H1 (cell line): Measurements from ENCODE around the gene NR3C2. TPM values are rescaled to one million over a fixed set of nuclear protein-coding genes. Genes with fewer than 3 reads are reported as not detected.

ENCODE experiments used
- CTCF ChIA-PET: fragments of 300-600 bp; sonication (Branson Sonifier 250); formaldehyde crosslinking; loops from one replicate; lab custom pipeline; 2021; ENCODE audit not compliant: partially characterized antibody; lab: Charles Lee
- POLR2A ChIA-PET: fragments of 300-600 bp; sonication (Branson Sonifier 250); formaldehyde crosslinking; loops from one replicate; lab custom pipeline; 2021; ENCODE audit warnings: inconsistent platforms; ENCODE audit not compliant: partially characterized antibody; lab: Charles Lee
- DNase-seq, 2 experiments: peaks; one replicate each; pipeline versions ENCODE4 v3.0.0 to v3.0.0-alpha.2; 2010 to 2022; ENCODE audit warnings: low spot score in 2 of 2, low read depth in 1 of 2, mixed read lengths in 1 of 2
- FAIRE-seq: peaks from 2 replicates; lab custom pipeline; 2011; peaks lifted over from hg19 to GRCh38; lab: Jason Lieb, UNC
- H2AFZ ChIP-seq: 2 replicates; pipeline ENCODE4 v1.8.1; 2012; ENCODE audit warnings: low read length, inconsistent platforms
- H2AK5ac ChIP-seq: 2 replicates; pipeline ENCODE4 v1.6.1; 2013; ENCODE audit warnings: low read depth, low read length
- H2BK120ac ChIP-seq: replicated peaks from 2 replicates; pipeline ENCODE3; 2013; ENCODE audit warnings: low read depth, low read length, inconsistent platforms
- H2BK12ac ChIP-seq: 2 replicates; pipeline ENCODE4 v1.6.1; 2013; ENCODE audit warnings: low read depth, low read length
- H2BK15ac ChIP-seq: 2 replicates; pipeline ENCODE4 v1.6.1; 2013; ENCODE audit warnings: low read length
- H2BK20ac ChIP-seq: 2 replicates; pipeline ENCODE4 v1.6.1; 2013; ENCODE audit warnings: low read length
- H2BK5ac ChIP-seq: 2 replicates; pipeline ENCODE4 v1.6.1; 2013; ENCODE audit warnings: low read depth, low read length
- H3K14ac ChIP-seq: 2 replicates; pipeline ENCODE4 v1.6.1; 2013; ENCODE audit warnings: inconsistent platforms; ENCODE audit not compliant: insufficient read length
- H3K18ac ChIP-seq: 2 replicates; pipeline ENCODE4 v1.6.1; 2013; ENCODE audit warnings: low read length; ENCODE audit errors: extremely low read depth
- H3K23ac ChIP-seq: 2 replicates; pipeline ENCODE4 v1.6.1; 2013; ENCODE audit warnings: inconsistent platforms; ENCODE audit not compliant: insufficient read length
- H3K23me2 ChIP-seq: 2 replicates; pipeline ENCODE4 v1.6.1; 2013; ENCODE audit warnings: low read depth, low read length
- H3K27ac ChIP-seq: 2 replicates; pipeline ENCODE4 v1.6.1; 2011; ENCODE audit warnings: low read depth, low read length, inconsistent platforms
- H3K27me3 ChIP-seq, 4 experiments: replicated peaks in 1 of 4; 1 replicate in 1 of 4; 2 replicates in 3 of 4; pipeline versions ENCODE4 v1.6.1 to v1.8.1; 2011 to 2013; ENCODE audit warnings: low read length in 3 of 4, mild to moderate bottlenecking in 3 of 4, inconsistent platforms in 2 of 4, mixed read lengths in 2 of 4, moderate library complexity in 1 of 4; ENCODE audit not compliant: control insufficient read depth in 3 of 4, insufficient read depth in 3 of 4; ENCODE audit errors: extremely low read depth in 1 of 4
- H3K36me3 ChIP-seq, 4 experiments: 2 replicates each; pipeline versions ENCODE4 v1.6.1 to v1.8.1; 2011 to 2013; ENCODE audit warnings: mild to moderate bottlenecking in 4 of 4, low read length in 3 of 4, moderate library complexity in 2 of 4, control low read depth in 1 of 4, inconsistent platforms in 1 of 4; ENCODE audit not compliant: insufficient read depth in 4 of 4, control insufficient read depth in 2 of 4
- H3K4ac ChIP-seq: replicated peaks from 2 replicates; pipeline ENCODE3; 2013; ENCODE audit warnings: low read length, low read depth, mixed read lengths, inconsistent platforms; ENCODE audit not compliant: insufficient read length
- H3K4me1 ChIP-seq, 4 experiments: replicated peaks in 1 of 4; 1 replicate in 1 of 4; 2 replicates in 3 of 4; pipeline versions ENCODE4 v1.6.1 to v1.8.1; 2011 to 2013; ENCODE audit warnings: low read length in 3 of 4, inconsistent platforms in 2 of 4, mixed read lengths in 1 of 4; ENCODE audit not compliant: insufficient read depth in 4 of 4, control insufficient read depth in 3 of 4
- H3K4me2 ChIP-seq, 2 experiments: 2 replicates each; pipeline versions ENCODE4 v1.6.1 to v1.8.1; 2011 to 2013; ENCODE audit warnings: low read depth in 2 of 2, low read length in 2 of 2, control low read depth in 1 of 2, inconsistent platforms in 1 of 2, mild to moderate bottlenecking in 1 of 2; ENCODE audit not compliant: insufficient read depth in 1 of 2
- H3K4me3 ChIP-seq, 4 experiments: fragments of 200-600, 300-600 bp in 1 of 4; sonication (generic), shearing (Covaris generic), sonication (Bioruptor Twin) in 1 of 4; 2 replicates each; pipeline versions ENCODE4 v1.5.1 to v1.8.1; 2011 to 2016; ENCODE audit warnings: low read length in 4 of 4, low read depth in 3 of 4, control low read depth in 2 of 4, inconsistent platforms in 2 of 4, mild to moderate bottlenecking in 2 of 4, mixed read lengths in 1 of 4, moderate library complexity in 1 of 4; ENCODE audit not compliant: insufficient read depth in 2 of 4; ENCODE audit errors: extremely low read depth in 1 of 4
- H3K56ac ChIP-seq: replicated peaks from 2 replicates; pipeline ENCODE3; 2013; ENCODE audit warnings: low read depth, mild to moderate bottlenecking, mixed read lengths, low read length, inconsistent platforms; ENCODE audit not compliant: insufficient read length
- H3K79me1 ChIP-seq: 2 replicates; pipeline ENCODE4 v1.6.1; 2013; ENCODE audit warnings: low read depth, low read length, control low read depth
- H3K79me2 ChIP-seq, 2 experiments: 2 replicates each; pipeline versions ENCODE4 v1.6.1 to v1.8.1; 2012 to 2013; ENCODE audit warnings: low read length in 2 of 2, mild to moderate bottlenecking in 2 of 2, inconsistent platforms in 1 of 2; ENCODE audit not compliant: insufficient read depth in 2 of 2, control insufficient read depth in 1 of 2
- H3K9ac ChIP-seq, 4 experiments: replicated peaks in 1 of 4; 1 replicate in 1 of 4; 2 replicates in 3 of 4; pipeline versions ENCODE4 v1.6.1 to v1.8.1; 2011 to 2013; ENCODE audit warnings: low read depth in 3 of 4, low read length in 3 of 4, control low read depth in 2 of 4, mild to moderate bottlenecking in 2 of 4, moderate library complexity in 2 of 4, inconsistent platforms in 1 of 4; ENCODE audit errors: extremely low read depth in 1 of 4
- H3K9me3 ChIP-seq, 2 experiments: 2 replicates each; pipeline versions ENCODE4 v1.6.1 to v1.8.1; 2012 to 2013; ENCODE audit warnings: mild to moderate bottlenecking in 2 of 2, moderate library complexity in 2 of 2, control low read depth in 1 of 2, inconsistent platforms in 1 of 2, low read depth in 1 of 2, low read length in 1 of 2, mixed read lengths in 1 of 2; ENCODE audit not compliant: insufficient read depth in 2 of 2
- H4K20me1 ChIP-seq, 2 experiments: replicated peaks in 1 of 2; 2 replicates each; pipeline versions ENCODE3 to v1.8.1; 2011 to 2013; ENCODE audit warnings: inconsistent platforms in 2 of 2, low read length in 2 of 2, mild to moderate bottlenecking in 1 of 2; ENCODE audit not compliant: insufficient read depth in 2 of 2, control insufficient read depth in 1 of 2
- H4K5ac ChIP-seq: 2 replicates; pipeline ENCODE4 v1.6.1; 2013; ENCODE audit warnings: low read length, low read depth, mixed read lengths, inconsistent platforms; ENCODE audit not compliant: insufficient read length
- H4K8ac ChIP-seq: 2 replicates; pipeline ENCODE4 v1.8.0; 2013; ENCODE audit warnings: mild to moderate bottlenecking, moderate library complexity, low read length, inconsistent platforms; ENCODE audit not compliant: insufficient read depth; ENCODE audit errors: extremely low read depth
- H4K91ac ChIP-seq: replicated peaks from 2 replicates; pipeline ENCODE3; 2013; ENCODE audit warnings: low read length, mixed read lengths, inconsistent platforms; ENCODE audit not compliant: insufficient read length
- BACH1 ChIP-seq: IDR thresholded peaks from 2 replicates; pipeline ENCODE4 v1.6.1; 2012; ENCODE audit warnings: low read length, improper control_type of control experiment
- GABPA ChIP-seq: IDR thresholded peaks from 2 replicates; pipeline ENCODE4 v1.6.1; 2011; ENCODE audit warnings: mild to moderate bottlenecking, low read length, moderate library complexity, borderline replicate concordance; ENCODE audit not compliant: insufficient read depth
- KDM4A ChIP-seq: IDR thresholded peaks from one replicate; pipeline ENCODE4 v1.7.1; 2012; ENCODE audit warnings: low read depth, mild to moderate bottlenecking, moderate library complexity, low read length, inconsistent platforms; ENCODE audit not compliant: severe bottlenecking
- POLR2A ChIP-seq, 2 experiments: IDR thresholded peaks; 1 replicate in 1 of 2; 2 replicates in 1 of 2; pipeline ENCODE4 v1.6.1; 2011; ENCODE audit warnings: low read depth in 2 of 2, low read length in 2 of 2, mild to moderate bottlenecking in 2 of 2; ENCODE audit errors: control extremely low read depth in 1 of 2
- RBBP5 ChIP-seq: IDR thresholded peaks from 2 replicates; pipeline ENCODE4 v1.7.1; 2012; ENCODE audit warnings: low read depth, mild to moderate bottlenecking, inconsistent platforms, low read length, moderate library complexity, borderline replicate concordance
- RNF2 ChIP-seq: fragments of 200-900, 300-1000 bp; sonication (generic); IDR thresholded peaks from 2 replicates; pipeline ENCODE4 v1.7.1; 2016; ENCODE audit warnings: borderline replicate concordance, low read depth, mild to moderate bottlenecking, antibody characterized with exemption, low read length; ENCODE audit not compliant: poor library complexity, severe bottlenecking; ENCODE audit errors: missing control alignments
- SUZ12 ChIP-seq: fragments of 200-600 bp; sonication (generic); IDR thresholded peaks from 2 replicates; pipeline ENCODE4 v1.6.1; 2012; ENCODE audit warnings: mild to moderate bottlenecking, inconsistent platforms, low read length, moderate library complexity, mixed read lengths
- TAF7 ChIP-seq: optimal IDR thresholded peaks from 2 replicates; pipeline ENCODE3; 2011; ENCODE audit warnings: low read depth, mild to moderate bottlenecking, inconsistent platforms, low read length, moderate library complexity, borderline replicate concordance
- TCF12 ChIP-seq: IDR thresholded peaks from 2 replicates; pipeline ENCODE4 v1.6.1; 2011; ENCODE audit warnings: low read depth, mild to moderate bottlenecking, low read length
- WGBS, 2 experiments: shearing (Covaris generic) in 1 of 2; methylation state at CpG; one replicate each; pipeline versions ENCODE4 v1.1.6 to v1.1.7; 2013 to 2015; ENCODE audit warnings: low lambda C conversion rate in 2 of 2, mixed read lengths in 2 of 2, inconsistent platforms in 1 of 2, low coverage in 1 of 2, missing lambda C conversion rate in 1 of 2; ENCODE audit not compliant: insufficient replicate concordance in 2 of 2, insufficient coverage in 1 of 2, insufficient read length in 1 of 2; ENCODE audit errors: extremely low coverage in 1 of 2, missing lambda C conversion rate in 1 of 2; 5-methylcytosine and 5-hydroxymethylcytosine counted together
- polyA plus RNA-seq, 7 experiments: library from polyadenylated mRNA; depleted of rRNA in 3 of 7; stranded (reverse) in 5 of 7; unstranded in 2 of 7; fragments of >200 nt in 5 of 7; fragments of 200-250 nt in 2 of 7; gene quantifications; 1 replicate in 5 of 7; 2 replicates in 1 of 7; 4 replicates in 1 of 7; pipeline versions ENCODE4 v1.2.1 to v1.2.3, GENCODE V29; 2011 to 2013; ENCODE audit warnings: missing spikeins in 2 of 7, mixed read lengths in 2 of 7
- total RNA-seq: library from RNA; stranded (reverse); fragmentation: NEBNext Ultra II Directional; extraction: Animal tissue kit (Norgen Biotek cat#: 25700); gene quantifications from 2 replicates; pipeline ENCODE4 v1.2.1, GENCODE V29; 2021

NR3C2 gene
- total and polyA plus RNA-seq, 2 of the 8 experiments (the other 6 are each of a cell fraction or from before 2014, with no cell fraction given) = 0.80 to 3.9 TPM

DNA sequence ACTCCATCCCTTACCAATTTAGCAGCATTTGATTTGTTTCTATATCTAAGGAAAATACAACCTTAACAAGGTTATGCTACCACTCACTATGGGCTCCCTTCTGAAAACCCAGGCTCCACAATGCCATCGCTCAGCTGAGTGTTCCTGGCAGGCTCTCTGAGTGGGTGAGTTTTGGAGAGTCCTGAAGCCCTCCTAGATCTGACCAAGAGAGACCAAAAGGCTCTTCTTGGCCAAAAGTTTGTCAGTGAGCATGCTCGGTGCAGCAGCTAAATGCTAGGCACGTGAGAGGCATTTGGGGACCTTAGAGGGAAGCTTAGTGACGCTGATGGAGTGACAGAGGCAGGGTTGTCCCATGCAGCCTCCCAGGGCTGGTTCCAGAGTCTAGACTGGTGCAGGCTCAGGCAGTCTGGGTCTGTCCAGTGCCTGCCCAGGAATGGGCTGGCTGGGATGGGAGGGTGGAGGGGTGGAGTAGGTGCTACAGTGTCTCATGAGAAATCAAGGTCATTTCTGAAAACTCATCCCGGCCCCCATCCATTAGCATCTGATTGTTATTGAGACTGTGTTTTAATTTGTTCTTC is 346.8 kb downstream of the NR3C2 start:
- no peak overlapping the region for H3K4me2 ChIP-seq
- no peak overlapping the region; the same call in 1 of the 2 replicates for H2BK5ac ChIP-seq
- no peak overlapping the region for H2BK15ac ChIP-seq
- H3K79me1 ChIP-seq = no peaks in the 10 kb centered on the region
- no peak overlapping the region for H2AK5ac ChIP-seq
- H3K27me3 ChIP-seq = no peaks in the 10 kb centered on the region
- H3K4me3 ChIP-seq = no peak overlapping the region
- POLR2A ChIA-PET = interaction anchor here (0.8 kb wide), 1 partner anchor 351 kb away, joined by 4 read pairs; no protein-coding TSS in a partner anchor
- H3K56ac ChIP-seq = no peak overlapping the region
- H2BK120ac ChIP-seq = no peak overlapping the region
- no peaks in the 10 kb centered on the region for H3K79me2 ChIP-seq
- H4K8ac ChIP-seq = peak overlapping the region; percentile 57; the same call in 1 of the 2 replicates
- H3K27ac ChIP-seq = no peak overlapping the region
- WGBS, 2 experiments = 90% methylated on average over 5 of the region's 5 CpGs; no CpG with 5 or more reads in 1 of the 2 experiments
- no peak for FAIRE-seq
- no peak for DNase-seq
- no peaks in the 10 kb centered on the region for H3K9me3 ChIP-seq
- H2AFZ ChIP-seq = no peak overlapping the region
- no peak overlapping the region for H2BK12ac ChIP-seq
- H3K4me1 ChIP-seq = peaks cover 0 to 4% (median 0%) of the 10 kb centered on the region in 4 experiments; a peak in 3 of 7 replicates
- H3K9ac ChIP-seq = no peak overlapping the region
- H2BK20ac ChIP-seq = no peak overlapping the region
- H3K4ac ChIP-seq = no peak overlapping the region
- no peaks in the 10 kb centered on the region for H3K23me2 ChIP-seq
- no peaks in the 10 kb centered on the region for H4K20me1 ChIP-seq
- no peak overlapping the region for H4K5ac ChIP-seq
- no peak overlapping the region for H3K18ac ChIP-seq
- CTCF ChIA-PET = interaction anchor here (0.6 to 1.3 kb wide), 6 partner anchors 12 to 49 kb away, joined by 3 to 4 read pairs (median 3); no protein-coding TSS in a partner anchor
- H3K23ac ChIP-seq = no peak overlapping the region
- no peaks in the 10 kb centered on the region for H3K36me3 ChIP-seq
- peak overlapping the region; percentile 17 for H4K91ac ChIP-seq
- H3K14ac ChIP-seq = no peak overlapping the region
- TF ChIP-seq GABPA (no peak), TCF12 (no peak), TAF7 (no peak), RBBP5 (no peak), POLR2A (IDR thresholded peaks at IDR 0.05; ENCODE audit: control extremely low read depth in 1 of 2, low read depth in 2 of 2, low read length in 2 of 2) (no peak), KDM4A (no peak), RNF2 (no peak), SUZ12 (no peak), BACH1 (no peak)
